HepG2 (cell line): Measurements from ENCODE around the gene RIMBP2. TPM values are rescaled to one million over a fixed set of nuclear protein-coding genes. Genes with fewer than 3 reads are reported as not detected.

Source experiments
- ATF1 ChIP-seq: IDR thresholded peaks from 2 replicates; pipeline ENCODE4 v1.6.1; 2016; ENCODE audit warnings: mild to moderate bottlenecking, control low read depth
- ATF7 ChIP-seq, 2 experiments: fragments of 450-650 bp in 1 of 2; sonication (generic) in 1 of 2; formaldehyde crosslinking in 1 of 2; IDR thresholded peaks; 2 replicates each; pipeline versions ENCODE4 v1.4.0 to v1.6.1; 2016 to 2020; ENCODE audit warnings: antibody characterized with exemption in 1 of 2, mild to moderate bottlenecking in 1 of 2, missing genetic modification reagents in 1 of 2
- BRCA1 ChIP-seq: sonication (generic); formaldehyde crosslinking; IDR thresholded peaks from 2 replicates; pipeline ENCODE4 v1.4.0; 2020; ENCODE audit warnings: missing genetic modification reagents
- CREM ChIP-seq, 2 experiments: sonication (generic) in 1 of 2; formaldehyde crosslinking in 1 of 2; IDR thresholded peaks; 2 replicates each; pipeline versions ENCODE4 v1.4.0 to v1.6.1; 2016 to 2020; ENCODE audit warnings: antibody characterized with exemption in 1 of 2, mild to moderate bottlenecking in 1 of 2, missing genetic modification reagents in 1 of 2
- FOXA1 ChIP-seq, 2 experiments: fragments of 450-650 bp in 1 of 2; sonication (generic) in 1 of 2; formaldehyde crosslinking in 1 of 2; IDR thresholded peaks; 2 replicates each; pipeline versions ENCODE4 v1.4.0 to v1.6.1; 2016 to 2020; ENCODE audit warnings: missing genetic modification reagents in 1 of 2
- LCORL ChIP-seq, 2 experiments: fragments of 450-650 bp in 1 of 2; sonication (generic) in 1 of 2; formaldehyde crosslinking in 1 of 2; IDR thresholded peaks; 2 replicates each; pipeline versions ENCODE4 v1.5.0 to v1.6.1; 2017 to 2020; ENCODE audit warnings: antibody characterized with exemption in 1 of 2, missing genetic modification reagents in 1 of 2
- NBN ChIP-seq: fragments of 450-650 bp; conservative IDR thresholded peaks from 2 replicates; pipeline ENCODE4 v1.6.1; 2017
- PCBP2 ChIP-seq: fragments of 200-400 bp; formaldehyde crosslinking; optimal IDR thresholded peaks from 2 replicates; pipeline ENCODE3; 2018; ENCODE audit warnings: low read length, low read depth; ENCODE audit not compliant: poor library complexity, severe bottlenecking
- RAD51 ChIP-seq: fragments of 450-650 bp; IDR thresholded peaks from 2 replicates; pipeline ENCODE4 v1.6.1; 2016; ENCODE audit warnings: borderline replicate concordance
- SMARCE1 ChIP-seq: fragments of 450-650 bp; IDR thresholded peaks from 2 replicates; pipeline ENCODE4 v1.6.1; 2017; ENCODE audit warnings: borderline replicate concordance
- SOX6 ChIP-seq, 2 experiments: fragments of 450-650 bp in 1 of 2; sonication (generic) in 1 of 2; formaldehyde crosslinking in 1 of 2; IDR thresholded peaks; 2 replicates each; pipeline versions ENCODE4 v1.4.0 to v1.6.1; 2017 to 2020; ENCODE audit warnings: antibody characterized with exemption in 1 of 2, mild to moderate bottlenecking in 1 of 2, missing genetic modification reagents in 1 of 2
- TBL1XR1 ChIP-seq: fragments of 150-350 bp; IDR thresholded peaks from 2 replicates; pipeline ENCODE4 v1.6.1; 2014; ENCODE audit warnings: borderline replicate concordance, low read length; ENCODE audit not compliant: partially characterized antibody
- XRCC5 ChIP-seq: fragments of 200-400 bp; formaldehyde crosslinking; optimal IDR thresholded peaks from 2 replicates; pipeline ENCODE3; 2017; ENCODE audit warnings: mild to moderate bottlenecking, low read length
- ZFP36L2 ChIP-seq: sonication (generic); formaldehyde crosslinking; IDR thresholded peaks from 2 replicates; pipeline ENCODE4 v1.4.0; 2020; ENCODE audit warnings: missing genetic modification reagents
- ZNF350 ChIP-seq: sonication (generic); formaldehyde crosslinking; IDR thresholded peaks from 2 replicates; pipeline ENCODE4 v1.4.0; 2020; ENCODE audit warnings: mild to moderate bottlenecking, low read depth, missing genetic modification reagents, borderline replicate concordance
- ZNF574 ChIP-seq: sonication (generic); formaldehyde crosslinking; IDR thresholded peaks from 2 replicates; pipeline ENCODE4 v1.4.0; 2020; ENCODE audit warnings: missing genetic modification reagents
- ZNF672 ChIP-seq: sonication (generic); formaldehyde crosslinking; IDR thresholded peaks from 2 replicates; pipeline ENCODE4 v1.8.1; 2022; ENCODE audit warnings: missing genetic modification reagents
- ZNF724P ChIP-seq: sonication (generic); formaldehyde crosslinking; IDR thresholded peaks from 2 replicates; pipeline ENCODE4 v1.8.0; 2022; ENCODE audit warnings: missing genetic modification reagents, borderline replicate concordance
- polyA plus RNA-seq, 8 experiments: library from polyadenylated mRNA; depleted of rRNA in 3 of 8; stranded (reverse) in 7 of 8; unstranded in 1 of 8; fragments of >200 nt; fragmentation: Illumina TruSeq in 4 of 8; extraction: Trizol in 4 of 8; gene quantifications; 2 replicates each; pipeline versions ENCODE4 v1.2.1 to v1.2.3, GENCODE V29; 2011 to 2016; ENCODE audit warnings: low read depth in 4 of 8, missing spikeins in 1 of 8, mixed read lengths in 1 of 8; ENCODE audit not compliant: insufficient read depth in 1 of 8
- total RNA-seq, 5 experiments: library from RNA; depleted of rRNA; stranded (reverse); fragments of >200 nt; fragmentation: Illumina TruSeq; extraction: Trizol; gene quantifications; 2 replicates each; pipeline ENCODE4 v1.2.3, GENCODE V29; 2016; ENCODE audit warnings: low read depth in 1 of 5
- TF ChIP-seq, protein P1 (sequence below): sonication (generic); formaldehyde crosslinking; IDR thresholded peaks from 2 replicates; pipeline ENCODE4 v1.5.0; 2020; ENCODE audit warnings: mild to moderate bottlenecking, missing genetic modification reagents, borderline replicate concordance
- TF ChIP-seq, protein P2 (sequence below): sonication (generic); formaldehyde crosslinking; IDR thresholded peaks from 2 replicates; pipeline ENCODE4 v1.4.0; 2020; ENCODE audit warnings: mild to moderate bottlenecking, missing genetic modification reagents, borderline replicate concordance

Gene RIMBP2
- total and polyA plus RNA-seq, 2 of the 13 experiments (the other 11 are each of a cell fraction or from before 2014, with no cell fraction given): 0.03 TPM; not detected in 1

DNA sequence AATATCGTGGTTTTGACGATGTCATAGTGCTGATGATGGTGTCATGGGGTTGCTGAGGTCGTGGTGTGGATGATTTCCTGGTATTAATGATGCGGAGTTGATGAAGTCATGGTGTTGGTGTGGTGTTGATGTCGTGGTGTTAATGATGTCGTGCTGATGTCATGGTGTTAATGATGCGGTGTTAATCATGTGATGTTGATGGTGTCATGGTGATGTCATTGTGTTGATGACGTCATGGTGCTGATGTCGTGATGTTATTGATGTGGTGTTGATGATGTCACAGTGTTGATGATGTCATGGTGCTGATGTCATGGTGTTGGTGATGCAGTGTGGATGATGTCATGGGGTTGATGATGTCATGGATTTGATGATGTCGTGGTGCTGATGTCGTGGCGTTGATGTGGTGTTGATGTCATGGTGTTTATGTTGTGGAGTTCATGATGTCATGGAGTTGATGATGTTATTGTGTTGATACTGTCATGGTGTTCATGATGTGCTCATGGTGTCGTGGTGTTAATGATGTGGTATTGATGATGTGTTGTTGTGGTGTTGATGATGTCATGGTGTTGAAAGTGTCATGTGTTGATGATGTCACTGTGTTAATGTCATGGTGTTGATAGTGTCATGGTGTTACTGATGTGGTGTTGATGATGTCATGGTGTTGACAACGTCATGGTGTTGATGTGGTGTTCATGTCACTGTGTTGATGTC lies 48.5 kb upstream of the RIMBP2 start (continued):
- TF ChIP-seq, protein P1, sequence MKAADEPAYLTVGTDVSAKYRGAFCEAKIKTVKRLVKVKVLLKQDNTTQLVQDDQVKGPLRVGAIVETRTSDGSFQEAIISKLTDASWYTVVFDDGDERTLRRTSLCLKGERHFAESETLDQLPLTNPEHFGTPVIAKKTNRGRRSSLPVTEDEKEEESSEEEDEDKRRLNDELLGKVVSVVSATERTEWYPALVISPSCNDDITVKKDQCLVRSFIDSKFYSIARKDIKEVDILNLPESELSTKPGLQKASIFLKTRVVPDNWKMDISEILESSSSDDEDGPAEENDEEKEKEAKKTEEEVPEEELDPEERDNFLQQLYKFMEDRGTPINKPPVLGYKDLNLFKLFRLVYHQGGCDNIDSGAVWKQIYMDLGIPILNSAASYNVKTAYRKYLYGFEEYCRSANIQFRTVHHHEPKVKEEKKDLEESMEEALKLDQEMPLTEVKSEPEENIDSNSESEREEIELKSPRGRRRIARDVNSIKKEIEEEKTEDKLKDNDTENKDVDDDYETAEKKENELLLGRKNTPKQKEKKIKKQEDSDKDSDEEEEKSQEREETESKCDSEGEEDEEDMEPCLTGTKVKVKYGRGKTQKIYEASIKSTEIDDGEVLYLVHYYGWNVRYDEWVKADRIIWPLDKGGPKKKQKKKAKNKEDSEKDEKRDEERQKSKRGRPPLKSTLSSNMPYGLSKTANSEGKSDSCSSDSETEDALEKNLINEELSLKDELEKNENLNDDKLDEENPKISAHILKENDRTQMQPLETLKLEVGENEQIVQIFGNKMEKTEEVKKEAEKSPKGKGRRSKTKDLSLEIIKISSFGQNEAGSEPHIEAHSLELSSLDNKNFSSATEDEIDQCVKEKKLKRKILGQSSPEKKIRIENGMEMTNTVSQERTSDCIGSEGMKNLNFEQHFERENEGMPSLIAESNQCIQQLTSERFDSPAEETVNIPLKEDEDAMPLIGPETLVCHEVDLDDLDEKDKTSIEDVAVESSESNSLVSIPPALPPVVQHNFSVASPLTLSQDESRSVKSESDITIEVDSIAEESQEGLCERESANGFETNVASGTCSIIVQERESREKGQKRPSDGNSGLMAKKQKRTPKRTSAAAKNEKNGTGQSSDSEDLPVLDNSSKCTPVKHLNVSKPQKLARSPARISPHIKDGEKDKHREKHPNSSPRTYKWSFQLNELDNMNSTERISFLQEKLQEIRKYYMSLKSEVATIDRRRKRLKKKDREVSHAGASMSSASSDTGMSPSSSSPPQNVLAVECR: peak; percentile 24; the same call in 1 of the 2 replicates
- no peak for TF ChIP-seq BRCA1
- TF ChIP-seq FOXA1 (IDR thresholded peaks at IDR 0.05): peak; percentile 4
- TF ChIP-seq FOXA1 (CRISPR knock-in tag; IDR thresholded peaks at IDR 0.05): no peak
- no peak for TF ChIP-seq ZNF350
- 0 out of 2 replicates have a peak, but pooled peaks have one; percentile 9 for TF ChIP-seq LCORL (IDR thresholded peaks at IDR 0.05)
- TF ChIP-seq LCORL (CRISPR knock-in tag; IDR thresholded peaks at IDR 0.05): no peak
- peak; percentile 7; the same call in 1 of the 2 replicates for TF ChIP-seq SOX6 (IDR thresholded peaks at IDR 0.05)
- TF ChIP-seq SOX6 (CRISPR knock-in tag; IDR thresholded peaks at IDR 0.05): no peak
- TF ChIP-seq ZNF672 (CRISPR knock-in tag): 0 out of 2 replicates have a peak, but pooled peaks have one; percentile 28
- no peak for TF ChIP-seq ZNF574 (CRISPR knock-in tag)
- TF ChIP-seq PCBP2: no peak
- TF ChIP-seq XRCC5: no peak
- TF ChIP-seq RAD51: peak; percentile 16; the same call in 1 of the 2 replicates
- peak; percentile 100 for TF ChIP-seq ATF7 (IDR thresholded peaks at IDR 0.05)
- no peak for TF ChIP-seq ATF7 (CRISPR knock-in tag; IDR thresholded peaks at IDR 0.05)
- peak; percentile 26; the same call in 1 of the 2 replicates for TF ChIP-seq CREM (IDR thresholded peaks at IDR 0.05)
- no peak for TF ChIP-seq CREM (CRISPR knock-in tag; IDR thresholded peaks at IDR 0.05)
- TF ChIP-seq ZFP36L2 (CRISPR knock-in tag): no peak
- no peak for TF ChIP-seq ZNF724P
- peak; percentile 83 for TF ChIP-seq NBN
- TF ChIP-seq TBL1XR1: peak; percentile 18
- no peak for TF ChIP-seq SMARCE1
- peak; percentile 54; the same call in 1 of the 2 replicates for TF ChIP-seq ATF1
- TF ChIP-seq, protein P2, sequence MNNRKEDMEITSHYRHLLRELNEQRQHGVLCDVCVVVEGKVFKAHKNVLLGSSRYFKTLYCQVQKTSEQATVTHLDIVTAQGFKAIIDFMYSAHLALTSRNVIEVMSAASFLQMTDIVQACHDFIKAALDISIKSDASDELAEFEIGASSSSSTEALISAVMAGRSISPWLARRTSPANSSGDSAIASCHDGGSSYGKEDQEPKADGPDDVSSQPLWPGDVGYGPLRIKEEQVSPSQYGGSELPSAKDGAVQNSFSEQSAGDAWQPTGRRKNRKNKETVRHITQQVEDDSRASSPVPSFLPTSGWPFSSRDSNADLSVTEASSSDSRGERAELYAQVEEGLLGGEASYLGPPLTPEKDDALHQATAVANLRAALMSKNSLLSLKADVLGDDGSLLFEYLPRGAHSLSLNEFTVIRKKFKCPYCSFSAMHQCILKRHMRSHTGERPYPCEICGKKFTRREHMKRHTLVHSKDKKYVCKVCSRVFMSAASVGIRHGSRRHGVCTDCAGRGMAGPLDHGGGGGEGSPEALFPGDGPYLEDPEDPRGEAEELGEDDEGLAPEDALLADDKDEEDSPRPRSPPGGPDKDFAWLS (CRISPR knock-in tag): no peak
